HL-60 (cell line): ENCODE measurements around the gene DAP.

Experiments
- DNase-seq, 2 experiments: peaks; one replicate each; pipeline ENCODE4 v3.0.0-alpha.2; 2010 to 2020; ENCODE audit warnings: low read depth in 1 of 2, low spot score in 1 of 2
- H3K27ac ChIP-seq: fragments of 250-450 bp; sonication (Bioruptor Pico); replicated peaks from 2 replicates; pipeline ENCODE4 v1.5.1; 2020; ENCODE audit warnings: mild to moderate bottlenecking, moderate library complexity
- H3K27me3 ChIP-seq: fragments of 250-450 bp; sonication (Bioruptor Pico); 2 replicates; pipeline ENCODE4 v1.5.1; 2021; ENCODE audit warnings: mild to moderate bottlenecking, moderate library complexity; ENCODE audit not compliant: insufficient read depth, poor library complexity, severe bottlenecking
- H3K4me3 ChIP-seq: replicated peaks from 2 replicates; pipeline ENCODE4 v1.5.1; 2011; ENCODE audit warnings: mild to moderate bottlenecking, control low read depth, low read length; ENCODE audit not compliant: insufficient read depth
- CTCF ChIP-seq: IDR thresholded peaks from one replicate; pipeline ENCODE4 v1.5.1; 2011; ENCODE audit warnings: low read length, control low read depth, inconsistent platforms; ENCODE audit not compliant: insufficient read depth
- GABPA ChIP-seq: IDR thresholded peaks from 2 replicates; pipeline ENCODE4 v1.6.1; 2012; ENCODE audit warnings: low read depth
- POLR2AphosphoS5 ChIP-seq: IDR thresholded peaks from 2 replicates; pipeline ENCODE4 v1.6.1; 2012; ENCODE audit warnings: low read depth
- REST ChIP-seq: IDR thresholded peaks from 2 replicates; pipeline ENCODE4 v1.6.1; 2012; ENCODE audit warnings: low read depth; ENCODE audit not compliant: insufficient replicate concordance
- SPI1 ChIP-seq: IDR thresholded peaks from 2 replicates; pipeline ENCODE4 v1.6.1; 2012; ENCODE audit warnings: low read depth, mild to moderate bottlenecking, borderline replicate concordance

DAP gene

GRCh38 chr5:10635257-10635866 is 125.7 kb downstream of the DAP start:
- Histone ChIP-seq H3K4me3 (no peak overlapping the region), H3K27ac (peak overlapping the region; percentile 7; the same call in 1 of the 2 replicates), H3K27me3 (no peaks in the 10 kb centered on the region)
- peak; percentile 61 to 90 for DNase-seq
- TF ChIP-seq SPI1, result peak; percentile 33; the same call in 1 of the 2 replicates
- no peak for TF ChIP-seq POLR2AphosphoS5

GRCh38 chr5:10634562-10634961 is 126.5 kb downstream of the DAP start:
- Histone ChIP-seq H3K27ac (no peak overlapping the region), H3K4me3 (no peak overlapping the region), H3K27me3 (no peaks in the 10 kb centered on the region)

GRCh38 chr5:10634050-10634449 is 127.0 kb downstream of the DAP start:
- Histone ChIP-seq H3K27me3 (no peaks in the 10 kb centered on the region), H3K27ac (peak overlapping the region; percentile 79), H3K4me3 (no peak overlapping the region)
- DNase-seq, result no peak
- TF ChIP-seq SPI1, result peak; percentile 42; the same call in 1 of the 2 replicates
- no peak for TF ChIP-seq CTCF
- no peak for TF ChIP-seq GABPA

More at GRCh38 chr5:10634562-10634961, 126.5 kb downstream of the DAP start:
- TF ChIP-seq SPI1 (no peak), CTCF (no peak), POLR2AphosphoS5 (no peak), REST (no peak), GABPA (no peak)
- DNase-seq, result no peak

- no peak overlapping the region for H3K4me3 ChIP-seq
These were observed 127.6 kb downstream of the DAP start for GRCh38 chr5:10633271-10634049.

More at GRCh38 chr5:10633271-10634049, 127.6 kb downstream of the DAP start:
- H3K27me3 ChIP-seq, result no peaks in the 10 kb centered on the region
- no peak for TF ChIP-seq CTCF
- TF ChIP-seq GABPA, result no peak
- peak in 1 of 2 experiments; percentile 50 for DNase-seq
- H3K27ac ChIP-seq, result peak overlapping the region; percentile 79
